ENCODE data around the gene SUMO4. TPM values are rescaled to one million over a fixed set of nuclear protein-coding genes. Genes with fewer than 3 reads are reported as not detected.
A peak's percentile ranks its signal among the peaks of the same experiment; 100 is the strongest.

The SUMO4 gene
- total and polyA plus RNA-seq, 2 of the 8 experiments (the other 6 are each of a cell fraction or from before 2014, with no cell fraction given) = 0.09 to 1.3 TPM

- Histone ChIP-seq H3K79me2 (ENCODE audit: control insufficient read depth in 1 of 2, insufficient read depth in 2 of 2, low read length in 2 of 2) (no peaks in the 10 kb centered on the region), H3K14ac (ENCODE audit: insufficient read length) (no peak overlapping the region), H2BK15ac (ENCODE audit: low read length) (no peak overlapping the region), H3K23ac (ENCODE audit: insufficient read length) (no peak overlapping the region), H2BK12ac (ENCODE audit: low read depth, low read length) (no peak overlapping the region), H2BK5ac (ENCODE audit: low read depth, low read length) (no peak overlapping the region), H4K5ac (ENCODE audit: insufficient read length, low read depth, low read length) (no peak overlapping the region), H3K27me3 (replicated peaks in 1 of 4; ENCODE audit: control insufficient read depth in 3 of 4, extremely low read depth in 1 of 4, insufficient read depth in 3 of 4, low read length in 3 of 4) (no peaks in the 10 kb centered on the region), H3K27ac (ENCODE audit: low read depth, low read length) (no peak overlapping the region), H4K20me1 (replicated peaks in 1 of 2; ENCODE audit: control insufficient read depth in 1 of 2, insufficient read depth in 2 of 2, low read length in 2 of 2) (no peaks in the 10 kb centered on the region), H4K8ac (ENCODE audit: extremely low read depth, insufficient read depth, low read length) (no peak overlapping the region), H3K4me3 (ENCODE audit: extremely low read depth in 1 of 4, insufficient read depth in 2 of 4, low read depth in 3 of 4, low read length in 4 of 4) (no peak overlapping the region), H3K23me2 (ENCODE audit: low read depth, low read length) (no peaks in the 10 kb centered on the region), H3K4me1 (replicated peaks in 1 of 4; ENCODE audit: control insufficient read depth in 3 of 4, insufficient read depth in 4 of 4, low read length in 3 of 4) (peaks cover 3 to 8% (median 5%) of the 10 kb centered on the region in 4 experiments; a peak in 6 of 7 replicates), H3K4ac (replicated peaks; ENCODE audit: insufficient read length, low read depth, low read length) (no peak overlapping the region), H2BK120ac (replicated peaks; ENCODE audit: low read depth, low read length) (no peak overlapping the region), H4K91ac (replicated peaks; ENCODE audit: insufficient read length, low read length) (no peak overlapping the region), H2AK5ac (ENCODE audit: low read depth, low read length) (0 out of 2 replicates have a peak overlapping the region, but pooled peaks have one; percentile 28), H3K18ac (ENCODE audit: extremely low read depth, low read length) (no peak overlapping the region), H2AFZ (ENCODE audit: low read length) (no peak overlapping the region), H2BK20ac (ENCODE audit: low read length) (no peak overlapping the region), H3K36me3 (ENCODE audit: control insufficient read depth in 2 of 4, insufficient read depth in 4 of 4, low read length in 3 of 4) (no peaks in the 10 kb centered on the region), H3K79me1 (ENCODE audit: low read depth, low read length) (no peaks in the 10 kb centered on the region), H3K4me2 (ENCODE audit: insufficient read depth in 1 of 2, low read depth in 2 of 2, low read length in 2 of 2) (no peak overlapping the region), H3K9ac (replicated peaks in 1 of 4; ENCODE audit: extremely low read depth in 1 of 4, low read depth in 3 of 4, low read length in 3 of 4) (no peak overlapping the region), H3K56ac (replicated peaks; ENCODE audit: insufficient read length, low read depth, low read length) (no peak overlapping the region), H3K9me3 (ENCODE audit: insufficient read depth in 2 of 2, low read depth in 1 of 2, low read length in 1 of 2) (no peaks in the 10 kb centered on the region)
- CTCF ChIA-PET (ENCODE audit: partially characterized antibody) = interaction anchor here (0.6 to 2.4 kb wide), 8 partner anchors 9 to 865 kb away, joined by 3 to 7 read pairs (median 3); no protein-coding TSS in a partner anchor
- peak in 1 of 2 experiments; percentile 33 for DNase-seq (ENCODE audit: low read depth in 1 of 2, low spot score in 2 of 2)
- 82% methylated on average over 7 of the region's 8 CpGs; no CpG with 5 or more reads in 1 of the 2 experiments for WGBS, 2 experiments (ENCODE audit: extremely low coverage in 1 of 2, insufficient coverage in 1 of 2, insufficient read length in 1 of 2, insufficient replicate concordance in 2 of 2, low coverage in 1 of 2, low lambda C conversion rate in 2 of 2, missing lambda C conversion rate in 1 of 2)
- no peak for FAIRE-seq
- no peak for TF ChIP-seq GTF2F1 (IDR thresholded peaks at IDR 0.05; ENCODE audit: borderline replicate concordance, low read depth, low read length)
- TF ChIP-seq SP2 (IDR thresholded peaks at IDR 0.05; ENCODE audit: low read length) = no peak
- no peak for TF ChIP-seq KDM5A (IDR thresholded peaks at IDR 0.05; ENCODE audit: low read length)
- no peak for TF ChIP-seq CREB1 (IDR thresholded peaks at IDR 0.05)
- TF ChIP-seq NANOG (IDR thresholded peaks at IDR 0.05; ENCODE audit: insufficient read depth, low read depth, low read length, poor library complexity, severe bottlenecking) = no peak
- TF ChIP-seq RFX5 (IDR thresholded peaks at IDR 0.05; ENCODE audit: borderline replicate concordance, low read depth, low read length) = no peak
- TF ChIP-seq SRF (IDR thresholded peaks at IDR 0.05; ENCODE audit: low read depth, low read length) = no peak
- TF ChIP-seq TAF1 (IDR thresholded peaks at IDR 0.05; ENCODE audit: low read depth, low read length) = no peak
- no peak for TF ChIP-seq CBX8 (IDR thresholded peaks at IDR 0.05; ENCODE audit: borderline replicate concordance, low read depth, low read length)
- POLR2A ChIA-PET (ENCODE audit: partially characterized antibody) = interaction anchor here (0.8 to 1.1 kb wide), 2 partner anchors 11 kb away, joined by 3 read pairs; no protein-coding TSS in a partner anchor
Observed at GRCh38 chr6:149425224-149425623, 25.2 kb downstream of the SUMO4 start.

Data from H1 (cell line).